IMR-90 (cell line): ENCODE data around the gene STK17A. TPM values are rescaled to one million over a fixed set of nuclear protein-coding genes. Genes with fewer than 3 reads are reported as not detected.

Experiments used
- ATAC-seq: fragments of 200-7000 bp; cut with Tn5 transposase; 2 replicates; pipeline ENCODE4 v1.9.1; 2020; ENCODE audit warnings: low read depth, mild to moderate bottlenecking, moderate library complexity
- BruUV-seq: library from RNA; stranded (reverse); fragments of 400-500 nt; replicated peaks from 2 replicates; lab custom pipeline; 2021; lab: Mats Ljungman, UMichigan
- CTCF ChIA-PET: fragments of 300-600 bp; formaldehyde crosslinking; extraction: SDS; loops from one replicate; lab custom pipeline; 2021; ENCODE audit warnings: antibody characterized with exemption; lab: Yijun Ruan, JAX
- POLR2A ChIA-PET: fragments of 300-600 bp; sonication (Branson Sonifier 250); formaldehyde crosslinking; loops from one replicate; lab custom pipeline; 2022; ENCODE audit warnings: antibody characterized with exemption; ENCODE audit not compliant: unreplicated experiment; lab: Charles Lee
- DNase-seq: peaks from one replicate; pipeline ENCODE4 v3.0.0; 2013
- H2AFZ ChIP-seq: replicated peaks from 2 replicates; pipeline ENCODE3; 2013; ENCODE audit warnings: low read length, mild to moderate bottlenecking; ENCODE audit not compliant: poor library complexity
- H2AK5ac ChIP-seq: 2 replicates; pipeline ENCODE4 v1.6.1; 2013; ENCODE audit warnings: low read depth, low read length, inconsistent platforms
- H2AK9ac ChIP-seq: replicated peaks from 2 replicates; pipeline ENCODE3; 2013; ENCODE audit warnings: mild to moderate bottlenecking, low read depth, low read length, moderate library complexity; ENCODE audit not compliant: poor library complexity
- H2BK120ac ChIP-seq: 2 replicates; pipeline ENCODE4 v1.6.1; 2013; ENCODE audit warnings: low read depth, low read length, inconsistent platforms
- H2BK15ac ChIP-seq: 3 replicates; pipeline ENCODE4 v1.6.1; 2013; ENCODE audit warnings: low read depth, low read length, inconsistent platforms
- H2BK20ac ChIP-seq: 2 replicates; pipeline ENCODE4 v1.6.1; 2013; ENCODE audit warnings: low read depth, mild to moderate bottlenecking, inconsistent platforms, low read length, moderate library complexity
- H2BK5ac ChIP-seq: 2 replicates; pipeline ENCODE4 v1.6.1; 2013; ENCODE audit warnings: mild to moderate bottlenecking, low read depth, low read length, inconsistent platforms; ENCODE audit not compliant: poor library complexity, severe bottlenecking
- H3K14ac ChIP-seq: replicated peaks from 2 replicates; pipeline ENCODE4 v1.6.1; 2013; ENCODE audit warnings: low read depth, low read length, inconsistent platforms
- H3K18ac ChIP-seq: 2 replicates; pipeline ENCODE4 v1.6.1; 2013; ENCODE audit warnings: low read depth, low read length, control low read depth
- H3K23ac ChIP-seq: 2 replicates; pipeline ENCODE4 v1.6.1; 2013; ENCODE audit warnings: low read depth, low read length, inconsistent platforms
- H3K27ac ChIP-seq: 2 replicates; pipeline ENCODE4 v1.5.1; 2013; ENCODE audit warnings: mild to moderate bottlenecking, control low read depth, low read length; ENCODE audit not compliant: insufficient read depth
- H3K27me3 ChIP-seq: 2 replicates; pipeline ENCODE4 v1.6.1; 2013; ENCODE audit warnings: low read length; ENCODE audit not compliant: control insufficient read depth, insufficient read depth
- H3K36me3 ChIP-seq: 2 replicates; pipeline ENCODE4 v1.6.1; 2013; ENCODE audit warnings: low read length, mixed read lengths; ENCODE audit not compliant: control insufficient read depth, insufficient read depth
- H3K4ac ChIP-seq: 2 replicates; pipeline ENCODE4 v1.6.1; 2013; ENCODE audit warnings: low read depth, low read length, inconsistent platforms
- H3K4me1 ChIP-seq: 2 replicates; pipeline ENCODE4 v1.6.1; 2013; ENCODE audit warnings: low read length, mixed read lengths; ENCODE audit not compliant: control insufficient read depth, insufficient read depth
- H3K4me2 ChIP-seq: 2 replicates; pipeline ENCODE4 v1.6.1; 2013; ENCODE audit warnings: low read depth, mild to moderate bottlenecking, control low read depth, low read length, moderate library complexity
- H3K4me3 ChIP-seq: 2 replicates; pipeline ENCODE4 v1.5.1; 2013; ENCODE audit warnings: low read depth, mild to moderate bottlenecking, control low read depth, low read length, moderate library complexity; ENCODE audit not compliant: insufficient read depth
- H3K56ac ChIP-seq: 2 replicates; pipeline ENCODE4 v1.6.1; 2013; ENCODE audit warnings: low read length, inconsistent platforms; ENCODE audit not compliant: insufficient read depth; ENCODE audit errors: extremely low read depth
- H3K79me1 ChIP-seq, 2 experiments: 2 replicates each; pipeline ENCODE4 v1.6.1; 2013; ENCODE audit warnings: low read length in 2 of 2, inconsistent platforms in 1 of 2, low read depth in 1 of 2
- H3K9ac ChIP-seq: 2 replicates; pipeline ENCODE4 v1.6.1; 2013; ENCODE audit warnings: low read depth, low read length, control low read depth
- H3K9me1 ChIP-seq: 2 replicates; pipeline ENCODE4 v1.6.1; 2013; ENCODE audit warnings: low read length, inconsistent platforms; ENCODE audit not compliant: insufficient read depth
- H3K9me3 ChIP-seq: 2 replicates; pipeline ENCODE4 v1.6.1; 2013; ENCODE audit warnings: low read length; ENCODE audit not compliant: control insufficient read depth, insufficient read depth
- H4K20me1 ChIP-seq: 2 replicates; pipeline ENCODE4 v1.6.1; 2013; ENCODE audit warnings: low read length, inconsistent platforms; ENCODE audit not compliant: insufficient read depth
- H4K5ac ChIP-seq: 2 replicates; pipeline ENCODE4 v1.6.1; 2013; ENCODE audit warnings: mild to moderate bottlenecking, low read depth, low read length, control low read depth
- H4K8ac ChIP-seq, 2 experiments: 2 replicates each; pipeline ENCODE4 v1.6.1; 2013; ENCODE audit warnings: low read depth in 2 of 2, low read length in 2 of 2, control low read depth in 1 of 2, inconsistent platforms in 1 of 2
- H4K91ac ChIP-seq: 2 replicates; pipeline ENCODE4 v1.6.1; 2013; ENCODE audit warnings: low read depth, low read length, inconsistent platforms; ENCODE audit not compliant: insufficient read depth
- CHD1 ChIP-seq: IDR thresholded peaks from 2 replicates; pipeline ENCODE4 v1.6.1; 2012; ENCODE audit warnings: low read depth, low read length, improper control_type of control experiment
- RAD21 ChIP-seq: IDR thresholded peaks from 2 replicates; pipeline ENCODE4 v1.6.1; 2012; ENCODE audit warnings: low read length, improper control_type of control experiment
- WGBS, 2 experiments: methylation state at CpG; one replicate each; pipeline versions ENCODE4 v1.1.5 to v1.1.7; 2013; ENCODE audit warnings: missing lambda C conversion rate in 2 of 2; ENCODE audit not compliant: insufficient read length in 1 of 2; ENCODE audit errors: extremely low coverage in 2 of 2; 5-methylcytosine and 5-hydroxymethylcytosine counted together
- dilution Hi-C: fragments of 300-500 bp; cut with HindIII; formaldehyde crosslinking; loops from one replicate; pipeline ENCODE4 v1.14.3; 2018; ENCODE audit warnings: low sequenced_read_pairs; ENCODE audit not compliant: unreplicated experiment
- in situ Hi-C: fragments of 300-500 bp; cut with MboI; formaldehyde crosslinking; loops from 3 replicates; pipeline ENCODE4 v1.14.3; 2019; ENCODE audit warnings: low sequenced_read_pairs, inconsistent platforms, mixed read lengths
- intact Hi-C: fragments of 100-400 bp; cut with micrococcal nuclease; formaldehyde crosslinking; loops from 2 replicates; pipeline ENCODE4 v1.10.0; 2022
- polyA plus RNA-seq, 3 experiments: library from polyadenylated mRNA; depleted of rRNA; stranded (reverse); fragments of >200 nt; gene quantifications; 2 replicates each; pipeline ENCODE4 v1.2.3, GENCODE V29; 2012; ENCODE audit warnings: low replicate concordance in 1 of 3
- total RNA-seq: library from RNA; depleted of rRNA; stranded (reverse); fragments of >200 nt; gene quantifications from 2 replicates; pipeline ENCODE4 v1.2.3, GENCODE V29; 2012

STK17A gene
- total and polyA plus RNA-seq, 2 of the 4 experiments (the other 2 are of a cell fraction), result 40.5 to 50.5 TPM

DNA sequence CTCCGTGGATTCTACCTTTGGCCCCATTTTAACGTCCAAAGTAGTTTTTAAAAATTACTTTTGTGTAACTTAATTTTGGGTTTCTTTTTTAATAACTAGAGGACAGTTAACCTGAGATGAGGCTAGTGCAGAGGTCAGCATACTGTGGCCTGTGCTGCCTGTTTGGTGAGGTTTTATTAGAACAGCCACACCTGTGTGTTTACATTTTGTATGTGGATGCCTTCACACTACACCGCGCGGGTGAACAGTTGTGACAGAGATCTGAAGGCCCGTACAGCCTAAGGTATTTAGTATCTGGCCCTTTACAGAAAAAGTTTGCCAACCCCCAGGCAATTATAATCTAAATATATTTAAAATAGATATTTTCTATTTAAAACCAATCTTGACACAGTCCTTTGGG lies 46.9 kb downstream of the STK17A start:
- intact Hi-C loops, result no loop called here
- dilution Hi-C loops, result no loop called here
- in situ Hi-C loops, result no loop called here

More for the DNA sequence above, 46.9 kb downstream of the STK17A start:
- Histone ChIP-seq H2AK9ac (no peak overlapping the region), H2AK5ac (no peak overlapping the region), H3K4me1 (peaks cover 2% of the 10 kb centered on the region; the same call in 1 of the 2 replicates), H4K20me1 (peaks cover 9% of the 10 kb centered on the region; the same call in 1 of the 2 replicates), H4K5ac (no peak overlapping the region), H3K18ac (no peak overlapping the region), H3K9me3 (no peaks in the 10 kb centered on the region), H2BK15ac (no peak overlapping the region), H3K9me1 (peaks cover 3% of the 10 kb centered on the region; the same call in 1 of the 2 replicates), H3K56ac (no peak overlapping the region), H3K4ac (no peak overlapping the region), H3K36me3 (peaks cover 32% of the 10 kb centered on the region), H4K8ac (no peak overlapping the region), H3K14ac (no peak overlapping the region), H2BK20ac (no peak overlapping the region), H2AFZ (no peak overlapping the region), H3K79me1 (peaks cover 45 to 68% of the 10 kb centered on the region in 2 experiments), H3K27me3 (no peaks in the 10 kb centered on the region), H2BK5ac (no peak overlapping the region), H3K9ac (no peak overlapping the region), H3K27ac (no peak overlapping the region), H2BK120ac (no peak overlapping the region), H3K23ac (no peak overlapping the region), H3K4me3 (no peak overlapping the region), H3K4me2 (no peak overlapping the region), H4K91ac (no peak overlapping the region)
- ChIA-PET POLR2A (interaction anchor here (0.7 kb wide), 1 partner anchor 14 kb away, joined by 3 read pairs; no protein-coding TSS in a partner anchor), CTCF (no interaction called here)
- no peak for TF ChIP-seq RAD21
- no peak for TF ChIP-seq CHD1
- WGBS, 2 experiments, result 100% methylated on average over 1 of the region's 6 CpGs; no CpG with 5 or more reads in 1 of the 2 experiments
- ATAC-seq (no peak), DNase-seq (no peak)
- BruUV-seq, result no TSS peak
